ENCODE data around the gene HS3ST3B1.

The HS3ST3B1 gene

DNA sequence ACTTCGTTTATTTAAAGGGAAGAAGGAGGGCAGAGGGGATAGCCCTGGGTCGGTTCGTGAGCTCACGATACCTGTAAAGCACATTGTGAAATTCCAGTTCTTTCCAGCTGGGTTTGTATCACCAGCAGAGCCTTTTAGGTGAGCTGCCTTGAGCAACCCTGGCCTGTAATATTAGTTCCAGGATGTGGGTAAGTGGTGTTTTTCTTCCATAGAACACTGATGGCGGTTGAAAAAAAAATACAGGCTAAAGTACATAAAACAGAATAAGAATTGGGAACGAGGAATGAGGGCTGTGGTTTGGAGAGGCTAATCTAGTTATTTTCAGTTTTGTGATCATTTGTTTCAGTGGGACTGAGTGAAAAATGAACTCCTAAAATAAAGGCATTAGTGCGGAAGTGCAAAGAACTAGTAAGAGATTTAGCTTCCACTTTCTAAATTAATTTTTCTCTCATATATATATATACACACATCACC, 20.6 kb downstream of the HS3ST3B1 start:
- no peak for DNase-seq (ENCODE audit: low spot score)

- no peak for DNase-seq (ENCODE audit: low spot score)
These were observed 21.3 kb downstream of the HS3ST3B1 start for GRCh38 chr17:14321980-14322776.

DNA sequence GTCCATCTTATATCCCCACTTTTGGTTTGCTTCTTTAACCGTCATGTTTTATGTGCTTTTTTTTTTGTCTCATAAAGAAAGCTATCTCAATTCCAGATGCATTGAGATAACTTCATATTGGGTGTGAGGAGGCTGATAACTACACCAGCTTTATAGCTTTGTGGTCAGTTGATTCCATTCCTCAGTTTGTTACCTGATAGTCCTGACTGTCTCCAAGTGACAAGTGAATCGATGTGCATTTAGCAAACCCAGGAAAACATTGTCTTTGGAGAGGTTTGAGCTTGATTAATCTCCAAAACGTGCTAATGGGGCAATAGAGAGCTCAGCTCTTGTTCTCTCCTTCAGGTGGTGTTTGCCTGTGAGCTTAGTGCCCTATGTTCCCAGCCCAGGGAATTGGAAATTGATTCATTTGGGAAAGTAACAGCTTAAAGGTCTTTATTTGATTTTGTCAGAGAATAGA, 22.7 kb downstream of the HS3ST3B1 start:
- DNase-seq (ENCODE audit: low spot score) = no peak

- no peak for DNase-seq (ENCODE audit: low spot score)
These were observed 24.8 kb downstream of the HS3ST3B1 start for GRCh38 chr17:14325618-14326167.

- DNase-seq (ENCODE audit: low spot score) = no peak
These were observed 29.1 kb downstream of the HS3ST3B1 start for GRCh38 chr17:14329900-14330491.

DNA sequence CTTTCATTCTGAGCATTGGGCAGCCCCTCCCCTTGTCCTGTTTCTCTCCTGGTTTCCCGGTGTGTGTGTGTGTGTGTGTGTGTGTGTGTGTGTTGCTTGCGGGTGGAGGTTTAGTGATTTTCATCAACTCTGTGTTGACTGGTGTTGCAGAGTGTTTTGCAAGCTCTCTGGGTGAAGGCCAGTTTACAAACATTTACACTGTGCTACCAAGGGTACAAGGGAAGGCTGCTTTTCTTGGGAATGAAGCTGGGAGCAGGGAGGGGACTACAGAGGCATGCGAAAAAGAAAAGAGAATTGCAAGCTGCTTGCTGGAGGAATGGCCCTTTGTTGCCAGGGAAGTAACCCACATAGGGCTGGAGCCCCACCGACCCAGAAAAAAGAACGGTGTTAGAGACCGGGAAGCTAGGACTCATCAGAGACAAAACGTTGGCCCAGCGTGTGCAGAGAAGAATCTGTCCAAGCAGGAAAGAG, 29.6 kb downstream of the HS3ST3B1 start:
- no peak for DNase-seq (ENCODE audit: low spot score)

DNA sequence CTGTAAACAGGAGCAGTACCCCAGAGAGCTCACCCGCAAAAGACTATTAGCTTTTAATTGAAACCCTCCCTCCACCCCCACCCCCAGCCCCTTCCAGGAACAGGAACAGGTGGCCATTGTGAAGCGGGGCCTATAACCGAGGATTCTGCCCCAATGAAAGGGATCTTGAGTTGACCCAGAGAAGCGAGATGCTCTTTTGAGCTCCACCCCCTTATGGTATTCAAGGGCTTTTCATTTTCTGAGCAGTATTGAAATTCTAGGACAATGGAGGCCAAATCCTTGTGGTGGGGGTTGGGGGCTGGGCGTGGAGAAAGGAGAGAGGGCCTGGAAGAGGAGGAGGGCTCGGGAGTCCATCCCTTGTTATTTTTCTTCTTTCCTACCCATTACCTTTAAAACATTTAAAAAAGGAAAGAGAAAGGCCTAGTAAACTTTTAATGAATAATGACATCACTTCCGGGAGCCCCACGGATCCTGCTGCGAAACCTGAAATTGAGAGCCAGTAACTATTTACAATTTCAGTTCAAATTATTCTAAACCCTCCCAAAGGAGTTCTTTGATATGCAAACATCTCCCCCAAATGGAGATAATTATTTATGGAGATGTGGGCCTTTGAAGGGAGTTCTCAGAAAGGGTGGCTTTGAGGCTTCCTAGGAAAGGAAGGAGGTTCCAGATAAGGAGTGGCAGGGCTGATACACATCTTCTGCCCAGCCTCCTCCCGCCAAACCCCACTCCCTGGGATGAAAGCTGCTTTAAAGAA, 30.5 kb downstream of the HS3ST3B1 start:
- no peak for DNase-seq (ENCODE audit: low spot score)

DNA sequence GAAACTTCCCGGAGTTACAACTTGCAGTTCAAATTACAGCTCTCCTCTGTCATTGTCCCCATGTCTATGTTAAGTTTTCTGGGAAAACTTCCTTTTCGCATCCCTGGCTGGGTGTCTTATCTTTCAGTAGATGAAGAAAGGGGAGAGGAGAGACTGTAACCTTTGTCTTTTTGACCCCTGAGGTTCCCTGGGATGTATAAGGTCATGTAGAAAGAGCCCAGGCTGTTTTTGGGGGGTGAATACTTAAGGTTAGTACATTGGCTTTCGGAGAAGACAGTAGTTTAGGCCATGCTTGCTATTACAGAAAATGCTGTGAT, 31.1 kb downstream of the HS3ST3B1 start:
- DNase-seq (ENCODE audit: low spot score) = no peak

GRCh38 chr17:14332331-14332730, 31.4 kb downstream of the HS3ST3B1 start:
- DNase-seq (ENCODE audit: low spot score) = no peak

DNA sequence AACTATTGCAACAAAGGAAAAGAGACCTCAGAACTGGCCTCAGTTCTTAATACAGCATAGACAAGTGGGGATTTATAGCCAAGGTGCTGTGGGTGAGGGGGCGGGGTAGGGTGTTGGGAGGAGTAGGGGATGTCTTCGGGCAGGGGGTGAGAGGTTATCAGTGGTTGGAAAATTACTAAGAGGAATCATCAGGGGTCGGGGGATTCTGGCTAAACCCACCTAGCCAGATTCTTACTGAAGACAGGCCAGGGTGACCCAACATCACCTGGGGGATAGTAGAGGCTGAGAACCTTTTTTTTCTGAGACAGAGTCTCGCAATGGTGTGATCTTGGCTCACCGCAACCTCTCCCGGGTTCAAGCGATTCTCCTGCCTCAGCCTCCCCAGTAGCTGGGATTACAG, 32.6 kb downstream of the HS3ST3B1 start:
- DNase-seq (ENCODE audit: low spot score) = no peak

GRCh38 chr17:14334276-14334840, 33.5 kb downstream of the HS3ST3B1 start:
- no peak for DNase-seq (ENCODE audit: low spot score)

DNA sequence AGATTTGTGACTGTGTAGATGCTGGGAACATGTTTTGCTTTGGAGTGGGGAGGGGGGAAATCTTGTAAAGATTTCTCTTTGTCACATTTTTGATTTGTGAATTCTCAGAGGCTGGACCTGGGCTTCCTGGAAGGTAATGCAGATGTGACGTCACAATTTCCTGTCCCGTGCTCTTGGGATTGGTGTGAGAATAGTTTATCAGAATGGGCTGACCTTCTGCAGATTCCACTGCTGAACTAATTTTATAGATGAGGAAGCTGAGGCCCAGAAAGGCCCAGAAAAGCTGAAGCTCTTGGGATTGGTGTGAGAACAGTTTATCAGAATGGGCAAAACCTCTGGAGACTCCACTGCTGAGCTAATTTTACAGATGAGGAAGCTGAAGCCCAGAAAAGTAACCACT, 34.0 kb downstream of the HS3ST3B1 start:
- DNase-seq (ENCODE audit: low spot score) = no peak

- DNase-seq (ENCODE audit: low spot score) = no peak
These were observed 35.5 kb downstream of the HS3ST3B1 start for GRCh38 chr17:14336418-14336817.

DNA sequence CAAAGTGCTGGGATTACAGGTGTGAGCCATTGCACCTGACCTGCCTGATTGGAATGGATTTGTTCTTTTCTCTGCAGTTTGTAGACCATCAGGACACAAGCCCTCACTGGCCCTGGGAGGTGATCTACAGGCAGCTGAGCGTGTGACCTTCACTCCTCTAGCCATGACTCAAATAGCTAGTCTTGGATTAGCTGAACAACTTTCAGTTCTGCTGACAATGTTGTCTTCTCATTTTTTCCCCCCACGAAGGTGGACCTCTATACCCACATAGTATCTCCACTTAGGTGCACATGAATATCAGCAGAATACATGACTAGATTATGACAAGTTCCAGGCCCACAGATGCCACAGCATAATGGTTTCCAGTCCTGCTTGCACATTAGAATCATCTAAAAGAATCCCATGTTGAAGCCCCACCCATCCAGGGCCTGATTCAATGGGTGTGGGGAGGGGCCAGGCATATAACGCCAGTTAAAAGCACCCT, 36.8 kb downstream of the HS3ST3B1 start:
- DNase-seq (ENCODE audit: low spot score) = no peak

DNA sequence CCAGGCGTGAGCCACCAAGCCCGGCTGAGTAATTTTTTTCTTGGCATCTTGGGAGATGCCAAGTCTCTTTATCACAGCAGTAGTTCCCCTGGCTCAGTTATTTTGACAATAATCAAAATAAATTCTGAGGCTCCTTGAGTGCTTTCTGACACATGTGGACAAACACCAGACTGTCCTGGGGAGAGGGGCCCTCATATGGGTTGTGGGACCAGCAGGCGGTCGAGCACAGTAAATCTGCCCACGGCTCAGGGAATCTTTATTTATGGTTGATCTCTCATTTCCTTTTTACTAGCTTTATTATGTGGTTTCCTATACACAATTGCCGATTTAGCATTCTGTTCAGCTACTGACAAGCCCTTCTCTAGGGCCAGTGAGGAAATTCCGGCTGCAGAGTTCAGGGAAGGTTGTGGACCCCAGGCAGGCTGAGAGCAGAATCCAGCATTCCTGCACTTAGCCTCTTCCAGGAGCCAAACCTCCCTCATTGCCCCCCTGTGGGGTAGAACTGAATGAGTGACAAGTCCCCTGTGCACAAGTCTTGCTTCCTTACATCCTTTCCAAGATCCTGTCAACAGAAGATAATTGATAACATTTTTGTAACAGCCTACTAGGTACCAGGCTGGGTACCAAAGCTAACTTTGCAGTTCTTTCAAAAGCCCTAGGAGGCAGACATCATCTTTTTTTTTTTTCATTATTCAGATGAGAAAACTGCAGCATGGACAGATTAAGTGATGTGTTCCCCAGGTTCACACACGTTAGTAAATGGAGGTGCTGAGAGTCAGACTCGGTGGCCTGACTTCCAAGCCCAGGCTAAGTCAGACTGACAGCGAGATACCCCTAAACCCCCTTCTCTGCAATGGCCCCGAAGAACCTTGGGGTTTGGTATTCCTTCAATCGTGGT, 40.2 kb downstream of the HS3ST3B1 start:
- no peak for DNase-seq (ENCODE audit: low spot score)

- DNase-seq (ENCODE audit: low spot score) = no peak
These were observed 41.0 kb downstream of the HS3ST3B1 start for GRCh38 chr17:14341866-14342265.

- no peak for DNase-seq (ENCODE audit: low spot score)
These were observed 45.9 kb downstream of the HS3ST3B1 start for GRCh38 chr17:14346801-14347200.

DNA sequence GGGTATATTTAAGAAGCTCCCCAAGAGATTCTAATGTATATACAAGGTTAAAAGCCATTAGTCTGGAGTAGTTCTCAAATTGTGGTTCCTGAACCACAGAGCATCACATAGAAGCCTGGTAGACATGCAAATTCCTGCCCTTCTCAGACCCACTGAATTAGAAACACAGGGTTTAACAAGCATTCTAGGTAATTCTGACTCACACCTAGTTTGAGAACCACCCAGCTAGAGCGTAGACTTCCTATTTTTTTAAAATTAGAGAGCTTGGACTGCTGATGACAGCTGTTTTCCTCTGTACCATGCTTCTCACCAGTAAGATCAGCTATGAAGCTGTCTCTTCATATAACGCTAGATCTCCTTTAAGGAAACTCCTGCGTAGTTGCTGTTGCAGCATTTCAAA, 50.6 kb downstream of the HS3ST3B1 start:
- DNase-seq (ENCODE audit: low spot score) = no peak

DNA sequence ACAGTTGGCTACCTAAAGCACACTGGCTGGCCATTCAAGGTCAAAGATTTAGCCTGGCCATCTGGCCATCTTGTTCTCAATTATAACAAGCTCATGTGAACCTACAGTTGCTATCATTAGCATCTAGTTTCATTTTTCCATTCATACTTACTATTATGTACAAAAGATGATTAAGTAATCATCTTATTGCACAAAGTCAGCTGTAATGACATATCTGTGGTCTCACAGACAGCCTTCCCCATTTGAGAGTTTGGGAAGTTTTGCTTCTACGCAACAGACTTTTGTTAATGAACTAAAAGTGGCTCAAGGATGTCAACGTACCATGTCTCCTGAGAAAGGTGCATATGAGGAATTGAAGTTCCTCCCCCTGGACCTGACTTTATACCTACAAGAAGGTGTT, 51.3 kb downstream of the HS3ST3B1 start:
- no peak for DNase-seq (ENCODE audit: low spot score)

GRCh38 chr17:14353861-14354474, 53.1 kb downstream of the HS3ST3B1 start:
- DNase-seq (ENCODE audit: low spot score) = no peak

DNA sequence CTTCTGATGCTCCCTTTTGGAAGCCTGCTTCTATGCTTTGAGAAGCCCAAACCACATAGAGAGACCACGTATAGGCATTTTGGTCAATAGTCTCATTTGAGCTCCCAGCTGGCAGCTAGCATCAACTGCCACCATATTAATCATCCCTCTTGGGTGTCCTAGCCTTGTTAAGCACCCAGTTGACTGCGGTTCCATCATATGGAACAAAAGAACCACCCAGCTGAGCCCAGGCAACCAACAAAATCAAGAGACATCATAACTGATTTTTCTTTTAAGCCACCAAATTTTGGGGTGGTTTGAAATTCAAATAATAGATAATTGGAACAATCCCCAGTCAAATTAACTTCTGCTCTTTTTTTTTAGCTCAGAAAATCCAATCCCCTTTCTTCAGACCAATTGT, 53.9 kb downstream of the HS3ST3B1 start:
- no peak for DNase-seq (ENCODE audit: low spot score)

Measured in cerebellar cortex (tissue), 1 donor.